ENCODE results near the gene RNF8.

- TF ChIP-seq CTCF (IDR thresholded peaks at IDR 0.05) (no peak), POLR2AphosphoS5 (IDR thresholded peaks at IDR 0.05) (no peak), POLR2A (IDR thresholded peaks at IDR 0.05) (no peak)
These were observed 20.9 kb upstream of the RNF8 start for GRCh38 chr6:37332894-37333293.

All from prostate gland (tissue), 2 donors.